Measurements from ENCODE around the gene SLC1A2. TPM values are rescaled to one million over a fixed set of nuclear protein-coding genes. Genes with fewer than 3 reads are reported as not detected.

The SLC1A2 gene
- total RNA-seq, 1 experiment from 2014 or later, result 0.50 TPM

GRCh38 chr11:35394941-35395340 is 24.4 kb downstream of the SLC1A2 start:
- POLR2A ChIA-PET, result no interaction called here
- Mint-ChIP-seq H3K4me1 (peaks cover 19% of the 10 kb centered on the region), H3K27ac (no peak overlapping the region)

More at GRCh38 chr11:35394941-35395340, 24.4 kb downstream of the SLC1A2 start:
- Mint-ChIP-seq H3K27me3 (ENCODE audit: low read depth) (no peaks in the 10 kb centered on the region), H3K36me3 (no peaks in the 10 kb centered on the region), H3K9me3 (peaks cover 6% of the 10 kb centered on the region; the same call in 1 of the 2 replicates), H3K4me3 (no peak overlapping the region)
- CTCF ChIA-PET, result interaction anchor here (0.6 to 1.4 kb wide), 2 partner anchors 9 to 396 kb away, joined by 3 read pairs; no protein-coding TSS in a partner anchor
- ATAC-seq (no peak), DNase-seq (ENCODE audit: low spot score) (no peak)
- TF ChIP-seq ZNF532 (CRISPR knock-in tag; IDR thresholded peaks at IDR 0.05; ENCODE audit: borderline replicate concordance) (no peak), STAT6 (CRISPR knock-in tag; conservative IDR thresholded peaks at IDR 0.05; ENCODE audit: low read depth) (no peak), KAT7 (CRISPR knock-in tag; IDR thresholded peaks at IDR 0.05; ENCODE audit: borderline replicate concordance) (no peak), E2F1 (CRISPR knock-in tag; IDR thresholded peaks at IDR 0.05) (no peak), RELA (CRISPR knock-in tag; IDR thresholded peaks at IDR 0.05; ENCODE audit: borderline replicate concordance) (no peak), NFATC4 (CRISPR knock-in tag; IDR thresholded peaks at IDR 0.05) (no peak), ZNF232 (CRISPR knock-in tag; IDR thresholded peaks at IDR 0.05) (no peak), FOXK1 (CRISPR knock-in tag; IDR thresholded peaks at IDR 0.05) (no peak), GRHL2 (CRISPR knock-in tag; IDR thresholded peaks at IDR 0.05; ENCODE audit: insufficient replicate concordance, severe bottlenecking) (no peak), FOXP1 (CRISPR knock-in tag; IDR thresholded peaks at IDR 0.05; ENCODE audit: borderline replicate concordance) (no peak), ERG (CRISPR knock-in tag; IDR thresholded peaks at IDR 0.05) (no peak), GABPB1 (CRISPR knock-in tag; IDR thresholded peaks at IDR 0.05) (no peak), ATF3 (CRISPR knock-in tag; conservative IDR thresholded peaks at IDR 0.05) (no peak), USF2 (CRISPR knock-in tag; IDR thresholded peaks at IDR 0.05) (no peak), PREB (CRISPR knock-in tag; IDR thresholded peaks at IDR 0.05; ENCODE audit: borderline replicate concordance) (no peak), ZNF138 (CRISPR knock-in tag; conservative IDR thresholded peaks at IDR 0.05) (no peak), JUN (CRISPR knock-in tag; IDR thresholded peaks at IDR 0.05) (no peak), ZNF219 (CRISPR knock-in tag; IDR thresholded peaks at IDR 0.05; ENCODE audit: borderline replicate concordance) (no peak), PRRX2 (CRISPR knock-in tag; IDR thresholded peaks at IDR 0.05) (no peak), ATF1 (CRISPR knock-in tag; IDR thresholded peaks at IDR 0.05) (no peak)
